C4-2B (cell line): ENCODE data around the gene BMP7.

ENCODE experiments used
- ZFX ChIP-seq: fragments of 450-650 bp; IDR thresholded peaks from 2 replicates; pipeline ENCODE4 v1.6.1; 2017
- TF ChIP-seq, protein P1 (sequence below): fragments of 450-650 bp; conservative IDR thresholded peaks from 2 replicates; pipeline ENCODE4 v1.5.1; 2017; ENCODE audit warnings: mild to moderate bottlenecking

DNA sequence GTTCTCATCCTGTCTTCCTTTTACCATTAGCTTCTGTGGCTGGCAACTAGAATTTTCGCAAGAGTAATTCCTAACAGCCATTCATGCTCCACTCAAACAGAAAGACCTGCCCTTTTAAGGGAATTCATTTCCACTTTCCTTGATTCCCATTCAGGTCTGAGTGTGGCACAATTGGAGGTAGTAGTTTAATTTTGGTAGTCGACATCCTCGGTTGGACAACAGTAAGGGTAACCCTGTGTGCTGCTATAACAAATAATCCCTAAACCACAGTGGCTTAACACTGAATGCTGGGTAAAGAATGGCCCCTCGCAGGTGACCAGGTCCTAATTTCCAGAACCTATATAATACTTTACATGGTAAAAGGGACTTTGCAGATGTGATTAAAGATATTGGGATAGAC, 142.9 kb downstream of the BMP7 start:
- TF ChIP-seq, protein P1, sequence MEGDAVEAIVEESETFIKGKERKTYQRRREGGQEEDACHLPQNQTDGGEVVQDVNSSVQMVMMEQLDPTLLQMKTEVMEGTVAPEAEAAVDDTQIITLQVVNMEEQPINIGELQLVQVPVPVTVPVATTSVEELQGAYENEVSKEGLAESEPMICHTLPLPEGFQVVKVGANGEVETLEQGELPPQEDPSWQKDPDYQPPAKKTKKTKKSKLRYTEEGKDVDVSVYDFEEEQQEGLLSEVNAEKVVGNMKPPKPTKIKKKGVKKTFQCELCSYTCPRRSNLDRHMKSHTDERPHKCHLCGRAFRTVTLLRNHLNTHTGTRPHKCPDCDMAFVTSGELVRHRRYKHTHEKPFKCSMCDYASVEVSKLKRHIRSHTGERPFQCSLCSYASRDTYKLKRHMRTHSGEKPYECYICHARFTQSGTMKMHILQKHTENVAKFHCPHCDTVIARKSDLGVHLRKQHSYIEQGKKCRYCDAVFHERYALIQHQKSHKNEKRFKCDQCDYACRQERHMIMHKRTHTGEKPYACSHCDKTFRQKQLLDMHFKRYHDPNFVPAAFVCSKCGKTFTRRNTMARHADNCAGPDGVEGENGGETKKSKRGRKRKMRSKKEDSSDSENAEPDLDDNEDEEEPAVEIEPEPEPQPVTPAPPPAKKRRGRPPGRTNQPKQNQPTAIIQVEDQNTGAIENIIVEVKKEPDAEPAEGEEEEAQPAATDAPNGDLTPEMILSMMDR, result no peak
- no peak for TF ChIP-seq ZFX
